HCEC 1CT (cell line): ENCODE results near the gene GRB2.
A peak's percentile ranks its signal among the peaks of the same experiment; 100 is the strongest.

Source experiments
- DNase-seq: peaks from one replicate; pipeline ENCODE4 v3.0.0-alpha.2; 2017

GRB2 gene

DNA sequence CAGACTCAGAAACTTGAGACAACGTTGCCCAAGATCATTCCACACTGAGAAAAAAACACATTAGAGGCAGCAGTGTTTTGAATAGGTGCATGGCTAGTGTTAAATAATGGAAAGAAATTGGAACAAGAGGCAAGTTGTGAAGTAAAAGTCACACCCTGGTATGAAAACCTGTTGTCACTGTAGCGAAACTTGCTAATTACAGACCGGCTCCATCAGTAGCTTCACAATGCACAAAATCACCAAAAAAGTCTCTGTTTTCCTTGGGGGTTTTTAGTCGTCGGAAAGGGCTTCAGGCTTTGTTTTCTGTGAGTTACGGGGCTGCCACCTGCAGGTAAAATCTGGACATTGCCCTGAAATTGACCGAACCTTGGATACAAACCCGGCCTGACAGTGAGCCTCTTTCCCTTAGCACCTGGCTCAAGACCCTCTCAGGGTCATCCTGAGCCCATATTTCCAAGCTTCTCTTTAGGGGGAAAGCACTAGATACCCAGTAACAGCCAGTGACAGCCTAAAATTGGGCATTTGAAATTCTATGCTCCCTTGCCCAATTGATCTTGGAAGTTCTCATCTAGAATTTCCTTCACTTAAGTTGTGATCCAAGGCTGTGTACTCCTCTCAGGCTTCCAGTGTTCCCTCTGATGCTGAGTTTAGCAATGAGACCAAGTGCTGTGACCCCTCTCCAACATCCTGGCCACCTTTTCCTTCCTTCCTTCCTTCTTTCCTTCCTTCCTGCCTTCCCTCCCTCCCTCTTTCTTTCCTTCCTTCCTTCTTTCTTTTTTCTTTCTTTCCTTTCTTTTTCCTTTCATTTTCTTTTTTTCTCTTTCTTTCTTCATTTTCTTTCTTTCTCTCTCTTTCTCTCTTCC, 7.2 kb upstream of the GRB2 start:
- DNase-seq, result peak; percentile 30

DNA sequence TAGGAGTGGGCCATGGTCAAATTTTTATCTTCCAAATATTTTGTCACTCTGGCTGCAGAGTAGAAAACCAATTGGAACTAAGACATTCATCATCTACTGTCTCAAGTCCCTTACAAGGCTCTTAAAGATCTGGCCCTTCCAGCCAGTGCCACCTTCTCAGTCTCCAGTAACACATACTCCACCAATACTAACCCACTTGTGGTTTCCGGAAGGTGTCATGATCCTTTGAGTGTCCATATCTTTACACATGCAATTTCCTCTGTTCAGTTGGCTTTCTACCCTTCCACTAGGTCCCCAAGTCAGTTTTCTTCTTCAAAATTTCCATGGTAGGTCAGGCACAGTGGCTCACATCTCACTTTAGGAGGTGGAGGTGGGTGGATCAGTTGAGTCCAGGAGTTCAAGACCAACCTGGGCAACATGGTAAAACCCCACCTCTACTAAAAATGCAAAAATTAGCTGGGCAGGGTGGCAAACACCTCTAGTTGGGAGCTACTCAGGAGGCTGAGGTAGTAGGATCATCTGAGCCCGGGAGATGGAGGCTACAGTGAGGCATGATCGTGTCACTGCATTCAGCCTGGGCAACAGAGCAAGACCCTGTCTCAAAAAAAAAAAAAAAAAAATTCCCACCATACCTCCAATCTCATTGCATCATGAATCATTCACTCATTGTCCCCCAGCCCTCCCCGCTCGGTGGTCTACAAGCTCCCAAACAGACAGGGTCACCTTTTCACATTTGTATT, 6.0 kb upstream of the GRB2 start:
- no peak for DNase-seq

DNA sequence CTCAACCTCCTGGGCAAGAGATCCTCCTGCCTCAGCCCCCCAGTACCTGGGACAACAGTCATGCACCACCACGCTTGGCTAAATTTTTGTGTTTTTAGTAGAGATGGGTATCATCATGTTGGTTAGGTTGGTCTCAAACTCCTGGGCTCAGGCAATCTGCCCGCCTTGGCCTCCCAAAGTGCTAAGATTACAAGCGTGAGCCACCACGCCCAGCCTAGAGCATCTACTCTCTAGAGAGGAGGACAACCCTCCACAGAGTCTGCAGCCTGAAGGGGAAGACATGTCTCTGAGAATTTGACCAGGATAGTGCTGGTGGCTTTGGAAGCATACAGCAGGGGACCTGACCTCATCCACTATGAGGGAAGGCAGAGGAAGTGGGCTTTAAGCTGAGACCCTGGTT, 4.7 kb upstream of the GRB2 start:
- DNase-seq, result no peak

DNA sequence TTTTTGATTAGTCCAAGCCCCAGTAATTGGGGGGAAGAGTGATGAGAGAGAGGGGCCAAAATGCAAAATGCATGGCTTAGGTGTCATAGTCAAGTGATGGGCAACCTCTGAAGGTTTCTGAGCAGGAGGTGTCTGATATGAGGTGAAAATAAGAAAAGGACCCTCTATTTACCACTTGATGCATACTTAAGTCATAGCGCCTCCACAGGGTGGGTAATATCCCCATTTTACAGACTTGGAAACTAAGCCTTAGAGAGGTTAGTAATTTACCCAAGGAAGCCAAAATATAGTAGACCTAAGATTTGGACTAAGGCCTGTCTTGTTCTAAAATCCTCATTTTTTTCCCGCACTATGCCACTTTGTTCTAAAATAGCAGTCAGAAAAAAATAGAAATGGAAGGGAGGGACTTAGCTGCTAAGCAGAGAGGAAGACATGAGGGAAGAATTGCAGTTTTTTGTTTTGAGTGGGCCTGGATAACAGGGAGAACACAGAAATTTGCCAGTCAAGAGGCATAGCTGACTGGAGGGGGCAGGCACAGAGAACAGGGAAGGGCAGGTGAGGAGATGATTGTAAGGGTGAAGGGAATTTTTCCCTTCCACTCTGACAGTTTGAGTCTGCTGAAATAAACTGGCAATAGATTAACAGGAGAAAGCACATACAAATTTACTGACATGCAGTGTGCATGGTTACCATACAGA, 2.3 kb upstream of the GRB2 start:
- DNase-seq, result no peak

DNA sequence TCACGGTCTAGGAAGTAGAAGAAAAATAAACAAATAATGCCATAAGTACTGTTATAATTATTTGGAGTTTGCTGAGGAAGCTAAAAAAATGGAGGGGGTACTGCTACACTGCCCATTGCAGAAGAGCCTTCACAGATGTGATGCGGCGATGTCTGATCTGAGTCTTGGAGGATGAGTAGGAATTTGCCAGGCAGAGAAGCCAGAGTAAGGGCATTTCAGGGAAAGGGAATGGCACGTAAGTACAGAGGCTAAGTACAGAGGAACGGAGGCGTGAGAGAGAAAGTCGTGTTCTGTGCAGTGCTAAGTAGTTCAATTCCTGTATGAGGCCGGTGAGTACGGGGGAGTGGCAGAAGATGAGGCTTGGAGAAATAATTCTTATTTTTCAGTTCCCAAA, 741 bp upstream of the GRB2 start:
- DNase-seq, result peak; percentile 29

DNA sequence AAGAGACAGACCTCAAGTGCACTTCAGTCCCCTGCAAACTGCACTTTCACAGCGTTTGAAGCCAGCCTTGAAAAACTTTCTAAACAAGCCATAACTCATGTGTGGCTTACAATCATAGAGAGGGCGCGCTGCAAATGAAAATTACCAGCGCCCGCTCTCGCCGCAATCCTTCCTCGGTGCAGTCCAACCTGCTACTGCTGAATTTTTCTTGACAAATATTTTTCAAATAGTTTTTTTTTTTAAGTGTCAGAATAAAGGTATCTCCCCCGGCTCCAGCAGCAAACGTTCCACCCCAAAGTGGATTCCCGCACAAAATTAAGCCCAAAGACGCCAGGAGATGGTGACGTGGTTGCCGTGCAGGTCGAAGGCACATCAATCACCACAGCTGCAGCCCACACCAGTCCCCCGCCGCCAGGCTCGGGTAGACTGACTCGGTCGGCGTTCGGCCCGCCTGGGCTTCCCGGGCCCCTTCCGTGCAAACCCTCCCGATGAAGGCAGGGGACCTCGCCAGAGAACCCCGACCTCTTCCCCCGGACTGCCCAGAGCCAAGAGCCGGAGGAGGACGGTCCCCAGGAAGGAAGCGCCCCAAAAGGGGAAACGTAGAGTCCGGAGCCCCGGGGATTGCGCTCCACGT, 630 bp downstream of the GRB2 start:
- peak; percentile 20 for DNase-seq

DNA sequence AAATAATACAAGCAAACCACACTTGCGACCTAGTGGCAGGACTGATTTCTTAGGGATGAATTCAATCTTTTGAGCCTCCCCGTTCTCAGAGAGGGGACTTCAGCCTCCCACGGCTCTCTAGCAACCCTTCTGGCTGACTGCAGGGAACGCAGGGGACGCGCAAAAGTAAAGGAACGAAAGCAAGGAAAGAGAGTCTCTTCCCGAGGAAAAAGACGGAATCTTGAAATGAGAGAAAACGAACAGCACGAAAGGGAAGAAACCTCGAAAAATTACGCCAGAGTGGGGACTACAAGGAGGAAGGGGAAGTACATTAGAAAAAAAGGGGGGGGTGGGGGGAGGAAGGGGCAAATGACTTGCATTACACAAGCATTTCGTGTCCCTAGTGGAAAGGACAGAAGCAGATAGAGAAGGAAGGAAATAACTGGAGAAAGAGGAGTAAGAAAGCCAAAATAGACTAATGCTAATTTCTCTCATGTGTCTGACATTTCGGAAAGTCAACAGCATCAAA, 1.2 kb downstream of the GRB2 start:
- DNase-seq, result peak; percentile 84

DNA sequence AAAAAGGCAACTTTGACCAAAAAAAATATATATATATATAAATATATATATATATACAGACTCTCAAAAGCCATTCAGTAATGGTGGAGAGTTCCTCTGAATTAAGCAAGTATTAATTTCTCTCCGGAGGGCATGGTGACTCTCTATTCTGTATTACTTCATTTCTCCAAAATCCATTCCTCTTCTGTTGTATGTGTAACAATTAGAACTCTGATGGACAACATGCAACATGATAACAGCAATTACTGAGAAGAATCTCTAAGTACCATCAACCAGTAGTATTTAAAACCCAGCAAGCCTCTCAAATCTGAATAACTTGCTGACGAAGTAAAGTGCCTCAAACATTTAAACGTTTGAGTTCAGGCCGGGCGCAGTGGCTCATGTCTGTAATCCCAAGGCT, 2.3 kb downstream of the GRB2 start:
- DNase-seq, result no peak

DNA sequence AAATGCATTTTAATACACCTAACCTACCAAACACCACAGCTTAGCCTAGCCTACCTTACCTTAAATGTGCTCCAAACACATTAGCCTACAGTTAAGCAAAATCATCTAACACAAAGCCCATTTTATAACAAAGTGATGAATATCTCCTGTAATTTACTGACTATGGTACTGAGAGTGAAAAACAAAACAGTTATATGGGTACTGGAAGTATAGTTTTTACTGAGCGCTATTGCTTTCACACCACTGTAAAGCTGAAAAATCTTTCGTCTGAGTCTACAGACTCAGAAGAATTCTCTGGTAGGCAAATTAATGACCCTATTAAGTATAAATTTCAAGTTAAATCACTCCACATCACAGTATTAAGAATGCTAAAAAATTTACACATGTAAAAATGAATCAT, 3.5 kb downstream of the GRB2 start:
- no peak for DNase-seq

DNA sequence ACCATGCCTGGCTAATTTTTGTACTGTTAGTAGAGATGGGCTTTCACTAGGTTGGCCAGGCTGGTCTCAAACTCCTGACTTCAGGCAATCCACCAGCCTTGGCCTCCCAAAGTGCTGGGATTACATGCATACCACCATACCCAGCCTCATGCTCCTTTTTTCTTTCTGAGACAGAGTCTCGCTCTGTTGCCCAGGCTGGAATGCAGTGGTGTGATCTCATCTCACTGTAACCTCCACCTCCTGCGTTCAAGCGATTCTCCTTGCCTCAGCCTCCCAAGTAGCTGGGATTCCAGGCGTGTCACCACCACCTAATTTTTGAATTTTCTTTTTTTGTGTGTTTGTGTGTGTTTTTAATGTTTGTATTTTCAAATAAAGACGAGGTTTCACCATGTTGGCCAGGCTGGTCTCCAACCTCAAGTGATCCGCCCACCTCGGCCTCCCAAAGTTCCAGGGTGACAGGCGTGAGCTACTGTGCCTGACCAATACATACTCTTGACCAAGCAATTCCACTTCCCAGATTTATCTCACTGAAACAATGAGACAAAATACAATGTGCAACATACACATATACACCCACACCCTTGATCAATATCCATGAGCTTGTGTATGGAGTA, 5.0 kb downstream of the GRB2 start:
- DNase-seq, result no peak

DNA sequence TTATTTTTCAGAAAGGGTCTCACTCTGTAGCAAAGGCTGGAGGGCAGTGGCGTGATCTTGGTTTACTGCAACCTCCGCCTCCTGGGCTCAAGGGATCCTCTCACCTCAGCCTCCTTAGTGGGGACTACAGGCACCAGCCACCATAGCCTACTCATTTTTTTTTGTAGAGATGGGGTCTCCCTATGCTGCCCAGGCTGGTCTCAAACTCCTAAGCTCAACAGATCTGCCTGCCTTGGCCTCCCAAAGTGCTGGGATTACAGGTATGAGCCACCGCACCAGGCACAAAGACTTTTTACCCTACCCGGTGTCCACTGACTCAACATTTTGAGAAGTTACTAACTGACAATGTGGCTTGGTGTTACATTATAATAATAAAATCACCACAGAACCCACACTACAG, 7.2 kb downstream of the GRB2 start:
- no peak for DNase-seq

DNA sequence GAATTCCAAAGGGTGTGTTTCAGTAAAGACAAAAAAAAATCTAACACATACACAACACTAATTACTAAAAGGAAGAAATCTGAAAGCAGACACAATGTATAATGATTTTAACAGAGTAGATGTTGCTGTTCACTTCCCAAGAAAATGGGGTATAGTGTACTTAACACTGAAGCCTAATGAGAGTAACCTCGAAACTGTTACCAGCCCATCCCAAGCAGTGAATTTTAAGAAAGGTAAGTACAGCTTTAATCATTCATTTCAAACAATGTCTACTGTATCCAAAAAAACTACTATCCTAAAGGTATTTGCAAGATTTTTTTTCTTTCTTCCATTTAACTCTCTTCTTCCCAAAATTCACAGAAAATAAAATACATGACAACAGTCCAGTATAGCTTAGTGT, 8.3 kb downstream of the GRB2 start:
- no peak for DNase-seq

DNA sequence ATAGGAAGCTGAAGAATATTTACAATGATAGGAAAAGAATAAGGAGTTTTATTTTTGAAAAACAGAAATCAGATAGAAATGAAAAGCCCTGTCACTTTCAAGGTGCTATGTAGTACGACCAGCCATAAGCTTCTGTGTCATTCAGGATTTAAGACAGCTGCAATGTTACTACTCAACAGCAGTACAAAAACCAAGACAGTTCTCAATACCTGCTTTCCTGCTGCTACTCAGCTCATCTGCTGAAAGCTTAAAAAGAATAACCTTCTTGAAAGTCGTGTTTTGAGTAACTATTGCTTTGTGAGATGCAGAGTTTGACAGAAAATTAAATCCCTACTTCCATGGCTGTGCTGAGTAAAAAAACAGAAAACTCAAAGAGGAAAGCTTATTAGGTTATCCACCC, 8.7 kb downstream of the GRB2 start:
- DNase-seq, result no peak

DNA sequence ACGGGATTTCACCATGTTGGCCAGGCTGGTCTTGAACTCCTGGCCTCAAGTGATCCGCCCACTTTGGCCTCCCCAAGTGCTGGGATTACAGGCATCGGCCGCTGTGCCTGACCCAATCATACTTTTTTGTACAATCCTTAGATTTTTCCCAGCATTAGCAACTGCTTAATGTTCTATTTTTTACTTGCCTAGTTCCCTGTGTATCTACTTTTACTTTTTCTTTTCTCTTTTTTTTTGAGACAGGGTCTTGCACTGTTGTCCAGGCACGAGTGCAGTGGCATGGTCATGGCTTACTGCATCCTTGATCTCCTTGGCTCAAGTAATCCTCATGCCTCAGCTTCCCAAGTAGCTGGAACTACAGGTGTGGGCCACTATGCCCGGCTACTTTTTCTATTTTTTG, 9.5 kb downstream of the GRB2 start:
- DNase-seq, result no peak

DNA sequence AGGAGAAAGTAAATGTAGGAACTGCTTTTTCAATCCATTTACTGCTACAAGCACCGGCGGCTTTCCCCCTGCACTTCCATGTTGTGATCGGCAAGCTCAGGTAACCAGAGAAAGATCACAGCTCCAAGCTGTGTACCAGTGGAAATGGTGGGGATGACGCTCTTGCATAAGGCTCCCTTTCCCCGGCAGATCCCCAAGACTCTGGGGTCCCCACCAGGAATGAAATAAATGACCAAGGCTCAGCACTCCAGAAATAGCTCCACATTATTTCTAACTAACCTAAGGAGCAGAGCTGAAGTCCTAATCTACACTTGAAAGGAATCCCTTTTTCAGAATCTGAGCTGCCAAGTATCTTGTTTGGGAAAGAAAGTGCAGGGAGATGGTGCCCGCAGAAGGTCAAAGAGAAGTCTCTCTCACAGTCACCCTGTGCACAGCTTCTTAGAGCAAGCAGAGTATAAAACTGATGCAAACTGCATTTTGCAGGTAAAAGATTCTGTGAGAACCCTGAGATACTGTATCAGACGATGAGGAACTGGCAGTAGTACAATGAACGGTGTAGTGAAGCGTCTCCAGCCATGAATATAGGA, 11.1 kb downstream of the GRB2 start:
- no peak for DNase-seq

DNA sequence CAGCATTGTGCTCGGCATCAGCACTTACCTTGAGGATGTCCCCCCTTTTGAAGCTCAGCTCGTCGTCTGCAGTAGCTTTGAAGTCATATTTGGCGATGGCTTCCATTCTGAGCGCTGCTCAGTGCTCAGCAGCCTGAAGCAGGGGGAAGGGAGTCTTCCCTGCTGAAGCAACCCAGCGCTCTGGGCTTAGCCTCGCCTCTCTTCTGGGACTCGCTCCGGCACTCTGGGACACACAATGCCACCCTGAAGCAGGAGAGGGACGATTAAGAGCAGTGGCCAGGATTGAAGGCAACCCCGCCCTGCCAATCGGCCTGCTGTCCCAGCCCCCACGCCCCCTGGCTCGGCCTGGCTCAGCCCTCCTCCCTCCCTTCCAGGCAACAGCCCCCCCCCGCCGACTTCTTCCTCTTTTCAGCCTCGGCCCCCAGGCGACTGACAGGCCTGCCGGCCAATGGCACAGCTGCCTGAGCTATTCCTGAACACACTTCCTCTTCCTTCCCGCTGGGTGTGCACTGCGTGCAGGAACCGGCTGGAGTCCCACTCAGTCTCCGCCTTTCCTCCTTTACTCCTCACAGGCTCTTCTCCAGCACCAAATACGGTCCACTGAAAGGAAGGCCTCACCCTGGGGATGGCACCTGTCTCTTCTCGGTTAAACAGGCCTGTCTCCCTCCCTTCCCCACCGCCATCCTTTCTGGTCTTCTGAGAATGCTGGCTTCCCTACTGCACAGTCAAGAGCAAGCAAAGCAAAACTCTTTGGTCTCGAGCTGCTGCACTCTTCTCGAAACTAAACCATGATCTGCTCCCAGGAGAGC, 11.8 kb downstream of the GRB2 start:
- peak; percentile 98 for DNase-seq

DNA sequence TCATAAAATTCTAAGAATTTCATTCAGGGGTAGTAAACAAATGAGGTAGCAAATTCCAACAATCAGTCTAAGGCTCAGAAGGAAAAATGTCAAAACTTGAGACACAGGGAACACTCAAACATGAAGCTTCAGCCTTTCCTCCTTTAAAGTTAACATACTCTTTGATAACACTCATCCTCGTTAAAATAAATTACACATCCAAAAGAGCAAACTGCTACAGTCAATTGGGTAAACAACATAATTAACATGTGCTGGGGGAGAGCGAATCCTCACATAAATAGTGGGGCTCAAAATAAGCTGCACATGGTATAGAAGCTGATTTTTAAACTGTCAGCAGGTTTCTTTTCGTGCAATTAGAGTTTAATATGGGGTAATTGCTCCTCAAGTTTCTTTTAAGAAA, 12.9 kb downstream of the GRB2 start:
- no peak for DNase-seq

DNA sequence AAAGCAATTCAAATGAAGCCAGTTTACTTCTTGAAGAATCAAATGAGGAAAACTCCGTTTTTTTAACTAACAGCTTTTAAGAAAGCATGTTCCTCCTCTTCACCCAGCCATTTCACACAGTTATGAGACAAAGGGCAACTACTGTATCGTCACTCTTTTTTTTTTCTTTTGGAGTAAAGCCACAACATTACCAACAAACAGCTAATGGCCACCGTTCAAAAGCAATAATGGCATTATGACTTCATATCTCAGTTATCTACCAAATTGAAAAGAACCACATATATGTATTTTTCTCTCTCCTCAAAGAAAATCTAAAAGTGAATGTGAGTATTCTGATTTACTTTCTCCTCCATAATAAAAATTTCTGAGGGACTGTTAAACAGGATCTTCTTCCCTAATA, 14.5 kb downstream of the GRB2 start:
- DNase-seq, result no peak

DNA sequence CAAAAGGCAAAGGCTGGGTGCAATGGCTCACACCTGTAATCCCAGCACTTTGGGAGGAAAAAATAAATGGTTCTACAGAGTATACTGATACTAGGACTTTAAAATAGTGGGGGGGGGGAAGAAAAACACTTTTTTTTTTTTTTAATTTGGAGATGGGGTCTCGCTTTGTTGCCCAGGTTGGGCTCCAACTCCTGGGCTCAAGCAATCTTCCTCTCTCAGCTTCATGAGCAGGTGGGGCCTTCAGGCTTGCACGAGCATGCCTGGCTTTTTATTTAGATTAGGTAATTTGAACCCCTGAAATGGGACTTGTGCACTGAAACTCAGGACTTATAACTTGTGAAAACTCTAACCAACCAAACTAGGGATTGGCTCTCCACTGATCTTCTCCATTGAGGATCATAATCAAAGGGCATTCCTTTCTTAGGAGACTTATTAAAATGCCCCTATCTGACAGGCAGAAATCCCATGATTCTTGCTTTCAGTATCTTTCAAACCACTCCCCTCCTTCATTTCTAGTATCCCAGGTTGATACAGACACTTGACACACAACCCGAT, 16.9 kb downstream of the GRB2 start:
- DNase-seq, result no peak

DNA sequence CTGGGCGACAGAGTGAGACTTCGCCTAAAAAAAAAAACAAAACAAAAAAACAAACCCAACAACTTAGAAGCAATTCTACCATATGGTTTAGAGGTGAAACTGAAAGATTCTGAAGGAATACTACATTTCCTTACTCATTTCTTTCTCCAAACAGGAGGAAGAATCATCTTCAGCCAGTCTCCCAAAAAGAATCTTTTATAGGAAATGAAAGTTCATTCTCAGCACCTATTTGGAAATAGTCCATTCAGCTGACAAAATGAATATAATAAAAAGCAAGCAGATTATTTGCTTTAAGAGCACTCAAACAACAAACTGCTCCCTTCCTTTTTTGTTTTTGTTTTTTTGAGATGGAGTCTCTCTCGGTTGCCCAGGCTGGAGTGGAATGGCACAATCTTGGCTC, 17.7 kb downstream of the GRB2 start:
- no peak for DNase-seq

DNA sequence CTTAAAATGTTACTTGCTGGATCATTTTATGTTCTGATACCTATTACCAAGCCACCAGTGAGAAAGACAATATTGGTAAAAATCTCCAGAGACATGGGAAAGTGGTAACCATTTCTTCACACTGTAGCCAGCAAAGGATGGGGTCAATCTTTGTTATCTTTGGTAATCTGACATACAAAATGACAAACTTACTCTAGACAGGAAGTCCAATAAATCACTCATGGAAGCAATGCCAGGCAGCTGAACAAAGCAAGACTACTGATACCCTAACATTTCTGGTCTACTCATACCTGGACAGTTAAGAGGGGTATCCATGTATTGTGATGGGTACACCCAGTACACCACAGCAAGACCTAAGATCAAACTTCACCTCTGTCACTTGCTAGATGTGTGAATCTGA, 19.0 kb downstream of the GRB2 start:
- no peak for DNase-seq
